HCT116 (cell line): Measurements from ENCODE around the gene INO80C. TPM values are rescaled to one million over a fixed set of nuclear protein-coding genes. Genes with fewer than 3 reads are reported as not detected.

Experiments
- ATAC-seq: fragments of 200-7000 bp; cut with Tn5 transposase; 2 replicates; pipeline ENCODE4 v1.9.1; 2020; ENCODE audit warnings: mild to moderate bottlenecking, moderate library complexity
- BruUV-seq: library from RNA; stranded (reverse); fragments of 400-500 nt; replicated peaks from 2 replicates; lab custom pipeline; 2021; lab: Mats Ljungman, UMichigan
- CTCF ChIA-PET: fragments of 300-600 bp; sonication (Branson Sonifier 250); formaldehyde crosslinking; loops from one replicate; lab custom pipeline; 2021; ENCODE audit warnings: antibody characterized with exemption; lab: Charles Lee
- POLR2A ChIA-PET: fragments of 300-600, 350-600 bp; sonication (Branson Sonifier 250); formaldehyde crosslinking; loops from one replicate; lab custom pipeline; 2021; ENCODE audit warnings: antibody characterized with exemption; lab: Charles Lee
- RAD21 ChIA-PET, 2 experiments: fragments of 300-600 bp; sonication (Branson Sonifier 250); formaldehyde crosslinking; loops; one replicate each; lab custom pipeline; 2023; ENCODE audit warnings: low total read pairs in 2 of 2; ENCODE audit not compliant: uncharacterized antibody in 2 of 2, unreplicated experiment in 2 of 2, low non-redundant PET in 1 of 2; lab: Charles Lee
- DNase-seq: peaks from one replicate; pipeline ENCODE4 v3.0.0-alpha.2; 2010; ENCODE audit warnings: low read depth, low spot score
- H2AFZ ChIP-seq: fragments of 200-600 bp; shearing (Covaris generic), sonication (generic); 2 replicates; pipeline ENCODE4 v1.6.1; 2017; ENCODE audit warnings: low read depth, mixed run types, mixed read lengths, antibody characterized with exemption, low read length; ENCODE audit not compliant: poor library complexity, severe bottlenecking
- H3K27ac ChIP-seq: 2 replicates; pipeline ENCODE4 v1.5.1; 2012; ENCODE audit warnings: low read depth, low read length
- H3K27me3 ChIP-seq: fragments of 200-600 bp; sonication (generic); 2 replicates; pipeline ENCODE4 v1.6.1; 2016; ENCODE audit warnings: mixed run types, low read length, mixed read lengths; ENCODE audit not compliant: insufficient read depth
- H3K36me3 ChIP-seq, 2 experiments: fragments of 200-500 bp in 1 of 2; fragments of 200-600 bp in 1 of 2; sonication (Bioruptor generic) in 1 of 2; sonication (generic) in 1 of 2; 2 replicates each; pipeline versions ENCODE4 v1.5.1 to v1.6.1; 2014 to 2016; ENCODE audit warnings: low read length in 2 of 2, inconsistent platforms in 1 of 2, mixed read lengths in 1 of 2, mixed run types in 1 of 2; ENCODE audit not compliant: insufficient read depth in 2 of 2, control insufficient read depth in 1 of 2
- H3K4me1 ChIP-seq, 2 experiments: fragments of 200-600 bp in 1 of 2; sonication (generic) in 1 of 2; 2 replicates each; pipeline versions ENCODE4 v1.5.1 to v1.6.1; 2012 to 2017; ENCODE audit warnings: low read length in 2 of 2, inconsistent platforms in 1 of 2, mild to moderate bottlenecking in 1 of 2, mixed read lengths in 1 of 2, mixed run types in 1 of 2, moderate library complexity in 1 of 2; ENCODE audit not compliant: insufficient read depth in 2 of 2, control insufficient read depth in 1 of 2
- H3K4me2 ChIP-seq: fragments of 200-600 bp; sonication (generic); 2 replicates; pipeline ENCODE4 v1.6.1; 2017; ENCODE audit warnings: mixed run types, low read length, mixed read lengths
- H3K4me3 ChIP-seq, 2 experiments: fragments of 200-600 bp in 1 of 2; sonication (generic) in 1 of 2; replicated peaks in 1 of 2; 2 replicates each; pipeline ENCODE4 v1.5.1; 2011 to 2016; ENCODE audit warnings: low read length in 2 of 2, control low read depth in 1 of 2, low read depth in 1 of 2, mild to moderate bottlenecking in 1 of 2, mixed read lengths in 1 of 2, mixed run types in 1 of 2
- H3K79me2 ChIP-seq: fragments of 200-600 bp; sonication (generic); 2 replicates; pipeline ENCODE4 v1.6.1; 2017; ENCODE audit warnings: mild to moderate bottlenecking, mixed run types, low read length, moderate library complexity, mixed read lengths; ENCODE audit not compliant: insufficient read depth
- H3K9ac ChIP-seq: fragments of 200-600 bp; sonication (generic); 2 replicates; pipeline ENCODE4 v1.6.1; 2016; ENCODE audit warnings: low read length, mixed read lengths
- H3K9me2 ChIP-seq: fragments of 200-600 bp; sonication (generic), shearing (Covaris generic); 2 replicates; pipeline ENCODE4 v1.6.1; 2017; ENCODE audit warnings: mixed run types, mild to moderate bottlenecking, moderate library complexity; ENCODE audit not compliant: insufficient read depth
- H3K9me3 ChIP-seq, 2 experiments: fragments of 200-500 bp in 1 of 2; fragments of 200-600 bp in 1 of 2; sonication (Bioruptor generic) in 1 of 2; sonication (generic) in 1 of 2; 2 replicates each; pipeline ENCODE4 v1.6.1; 2014 to 2017; ENCODE audit warnings: low read length in 2 of 2, mixed read lengths in 2 of 2, inconsistent platforms in 1 of 2, low read depth in 1 of 2, mild to moderate bottlenecking in 1 of 2, mixed run types in 1 of 2, moderate library complexity in 1 of 2; ENCODE audit not compliant: control insufficient read depth in 1 of 2, insufficient read depth in 1 of 2
- H4K20me1 ChIP-seq: fragments of 200-600 bp; sonication (generic), shearing (Covaris generic); 2 replicates; pipeline ENCODE4 v1.6.1; 2017; ENCODE audit warnings: mixed run types, mild to moderate bottlenecking, moderate library complexity; ENCODE audit not compliant: insufficient read depth
- CEBPB ChIP-seq: IDR thresholded peaks from 2 replicates; pipeline ENCODE4 v1.6.1; 2012; ENCODE audit warnings: low read depth
- EGR1 ChIP-seq: IDR thresholded peaks from 2 replicates; pipeline ENCODE4 v1.6.1; 2012; ENCODE audit warnings: low read depth
- ELF1 ChIP-seq: IDR thresholded peaks from 2 replicates; pipeline ENCODE4 v1.6.1; 2012; ENCODE audit warnings: low read depth, borderline replicate concordance
- POLR2A ChIP-seq: IDR thresholded peaks from 2 replicates; pipeline ENCODE4 v1.7.0; 2011; ENCODE audit warnings: borderline replicate concordance; ENCODE audit not compliant: insufficient read depth, insufficient read length; ENCODE audit errors: extremely low read depth
- POLR2AphosphoS5 ChIP-seq: IDR thresholded peaks from 2 replicates; pipeline ENCODE4 v1.6.1; 2011; ENCODE audit warnings: mild to moderate bottlenecking, low read depth, low read length, moderate library complexity
- RAD21 ChIP-seq: IDR thresholded peaks from 2 replicates; pipeline ENCODE4 v1.6.1; 2012; ENCODE audit warnings: low read depth, mild to moderate bottlenecking
- SRF ChIP-seq: IDR thresholded peaks from 2 replicates; pipeline ENCODE4 v1.6.1; 2012; ENCODE audit warnings: low read depth
- ZBTB33 ChIP-seq: IDR thresholded peaks from 2 replicates; pipeline ENCODE4 v1.6.1; 2011; ENCODE audit warnings: mild to moderate bottlenecking, low read length, moderate library complexity; ENCODE audit not compliant: insufficient replicate concordance; ENCODE audit errors: extremely low read depth
- ZFX ChIP-seq: fragments of 450-650 bp; IDR thresholded peaks from 2 replicates; pipeline ENCODE4 v1.6.1; 2017
- intact Hi-C: fragments of 100-400 bp; cut with micrococcal nuclease; formaldehyde crosslinking; loops from 2 replicates; pipeline ENCODE4 v1.10.0; 2022
- total RNA-seq: library from RNA; stranded (reverse); gene quantifications from one replicate; pipeline ENCODE4 v1.2.1, GENCODE V29; 2021; ENCODE audit not compliant: unreplicated experiment

The INO80C gene
- total RNA-seq, 1 experiment from 2014 or later, result 30.7 TPM

- ChIA-PET POLR2A (no interaction called here), CTCF (no interaction called here), RAD21 (no interaction called here)
- Histone ChIP-seq H3K9me3 (no peaks in the 10 kb centered on the region), H3K9ac (no peak overlapping the region), H3K36me3 (no peaks in the 10 kb centered on the region), H3K27ac (no peak overlapping the region), H3K27me3 (no peaks in the 10 kb centered on the region), H2AFZ (no peak overlapping the region), H3K4me2 (no peak overlapping the region), H3K4me1 (peaks cover 11 to 23% of the 10 kb centered on the region in 2 experiments; a peak in 3 of 4 replicates), H3K79me2 (no peaks in the 10 kb centered on the region), H4K20me1 (no peaks in the 10 kb centered on the region), H3K9me2 (no peaks in the 10 kb centered on the region)
- intact Hi-C loops, result loop anchor here (10.0 kb wide), 1 partner anchor 274 kb away; no protein-coding TSS in a partner anchor
- no peak for DNase-seq
- ATAC-seq, result no peak
- no peak for TF ChIP-seq ZFX
- TF ChIP-seq POLR2AphosphoS5, result no peak
- TF ChIP-seq, all 23 proteins: peak for 0
- no peak overlapping the region for H3K4me3 ChIP-seq
- no TSS peak for BruUV-seq
Measured at GRCh38 chr18:35508746-35509338, 11.1 kb upstream of the INO80C start.

- ChIA-PET CTCF (no interaction called here), RAD21 (no interaction called here), POLR2A (no interaction called here)
- no peaks in the 10 kb centered on the region for H3K27me3 ChIP-seq
- TF ChIP-seq ELF1 (no peak), ZFX (no peak), EGR1 (no peak), POLR2AphosphoS5 (no peak), POLR2A (no peak), CEBPB (no peak), ZBTB33 (no peak), SRF (no peak), RAD21 (no peak)
- ATAC-seq (no peak), DNase-seq (no peak)
- no peaks in the 10 kb centered on the region for H3K9me2 ChIP-seq
- no peak overlapping the region for H3K9ac ChIP-seq
- H3K4me1 ChIP-seq, result peaks cover 5 to 14% of the 10 kb centered on the region in 2 experiments; a peak in 3 of 4 replicates
- intact Hi-C loops, result loop anchor here (10.0 kb wide), 1 partner anchor 273 kb away; no protein-coding TSS in a partner anchor
- BruUV-seq, result no TSS peak
- H4K20me1 ChIP-seq, result no peaks in the 10 kb centered on the region
- no peaks in the 10 kb centered on the region for H3K9me3 ChIP-seq
- no peak overlapping the region for H3K4me2 ChIP-seq
- H3K79me2 ChIP-seq, result no peaks in the 10 kb centered on the region
- H3K4me3 ChIP-seq, result no peak overlapping the region
- no peaks in the 10 kb centered on the region for H3K36me3 ChIP-seq
- H3K27ac ChIP-seq, result no peak overlapping the region
- H2AFZ ChIP-seq, result no peak overlapping the region
Measured at GRCh38 chr18:35508030-35508429, 10.3 kb upstream of the INO80C start.
